GM12878 (cell line): ENCODE measurements around the gene THY1. TPM values are rescaled to one million over a fixed set of nuclear protein-coding genes. Genes with fewer than 3 reads are reported as not detected.

Source experiments
- ATAC-seq: fragments of 200-7000 bp; cut with Tn5 transposase; 3 replicates; pipeline ENCODE4 v1.9.1; 2020; ENCODE audit warnings: mild to moderate bottlenecking, moderate library complexity
- BruUV-seq: library from RNA; stranded (reverse); fragments of 400-500 nt; replicated peaks from 2 replicates; lab custom pipeline; 2021; lab: Mats Ljungman, UMichigan
- CTCF ChIA-PET: fragments of 300-600 bp; sonication (Branson Sonifier 250); formaldehyde crosslinking; extraction: SDS; loops from one replicate; lab custom pipeline; 2021; ENCODE audit warnings: inconsistent platforms; lab: Yijun Ruan, JAX
- POLR2A ChIA-PET: fragments of 350-600 bp; formaldehyde crosslinking; extraction: SDS; loops from one replicate; lab custom pipeline; 2021; ENCODE audit warnings: inconsistent platforms; lab: Charles Lee
- RAD21 ChIA-PET: fragments of 300-600 bp; sonication (Branson Sonifier 250); formaldehyde crosslinking; loops from one replicate; lab custom pipeline; 2023; ENCODE audit warnings: antibody characterized with exemption; ENCODE audit not compliant: unreplicated experiment; lab: Charles Lee
- SMC1A ChIA-PET: fragments of 300-600 bp; sonication (Branson Sonifier 250); formaldehyde crosslinking; loops from one replicate; lab custom pipeline; 2023; ENCODE audit not compliant: unreplicated experiment, uncharacterized antibody; lab: Charles Lee
- DNase-seq: peaks from one replicate; pipeline ENCODE4 v3.0.0-alpha.2; 2011; ENCODE audit warnings: low read depth, low spot score
- FAIRE-seq: peaks from 3 replicates; lab custom pipeline; 2011; peaks lifted over from hg19 to GRCh38; lab: Jason Lieb, UNC
- H2AFZ ChIP-seq: 2 replicates; pipeline ENCODE4 v1.6.0; 2011; ENCODE audit warnings: low read depth, low read length, control low read depth; ENCODE audit not compliant: control insufficient read depth
- H3K27ac ChIP-seq: 2 replicates; pipeline ENCODE4 v1.5.1; 2011; ENCODE audit warnings: control low read depth; ENCODE audit not compliant: control insufficient read depth, insufficient read depth
- H3K27me3 ChIP-seq, 2 experiments: replicated peaks in 1 of 2; 2 replicates each; pipeline versions ENCODE4 v1.6.0 to v1.6.1; 2011; ENCODE audit warnings: low read length in 1 of 2; ENCODE audit not compliant: control insufficient read depth in 2 of 2, insufficient read depth in 2 of 2
- H3K36me3 ChIP-seq, 2 experiments: 2 replicates each; pipeline ENCODE4 v1.5.1; 2011; ENCODE audit warnings: low read length in 1 of 2; ENCODE audit not compliant: control insufficient read depth in 2 of 2, insufficient read depth in 2 of 2
- H3K4me1 ChIP-seq: 2 replicates; pipeline ENCODE4 v1.6.1; 2011; ENCODE audit warnings: mild to moderate bottlenecking, low read length, moderate library complexity, mixed read lengths; ENCODE audit not compliant: control insufficient read depth, insufficient read depth
- H3K4me2 ChIP-seq: 2 replicates; pipeline ENCODE4 v1.6.0; 2011; ENCODE audit warnings: control low read depth; ENCODE audit not compliant: control insufficient read depth, insufficient read depth
- H3K4me3 ChIP-seq: fragments of 200-600 bp; sonication (generic); 2 replicates; pipeline ENCODE4 v1.5.1; 2016
- H3K79me2 ChIP-seq: 2 replicates; pipeline ENCODE4 v1.6.0; 2011; ENCODE audit warnings: low read length; ENCODE audit not compliant: control insufficient read depth, insufficient read depth
- H3K9ac ChIP-seq: 2 replicates; pipeline ENCODE4 v1.8.0; 2011; ENCODE audit warnings: low read length, control low read depth, mixed read lengths; ENCODE audit not compliant: control insufficient read depth, insufficient read depth
- H3K9me3 ChIP-seq: replicated peaks from 3 replicates; pipeline ENCODE4 v1.5.1; 2011; ENCODE audit warnings: mild to moderate bottlenecking, low read length; ENCODE audit not compliant: control insufficient read depth, insufficient read depth
- H4K20me1 ChIP-seq: 2 replicates; pipeline ENCODE4 v1.6.0; 2011; ENCODE audit not compliant: control insufficient read depth, insufficient read depth
- EGR1 ChIP-seq, 2 experiments: IDR thresholded peaks; 1 replicate in 1 of 2; 2 replicates in 1 of 2; pipeline ENCODE4 v1.6.1; 2011 to 2012; ENCODE audit warnings: low read depth in 2 of 2, low read length in 2 of 2, borderline replicate concordance in 1 of 2, mild to moderate bottlenecking in 1 of 2, moderate library complexity in 1 of 2
- JUNB ChIP-seq: IDR thresholded peaks from 2 replicates; pipeline ENCODE4 v1.6.1; 2016; ENCODE audit warnings: antibody characterized with exemption, mild to moderate bottlenecking
- KAT2A ChIP-seq: conservative IDR thresholded peaks from 2 replicates; pipeline ENCODE4 v1.6.1; 2011; ENCODE audit warnings: low read depth, low read length; ENCODE audit not compliant: control insufficient read depth
- KDM1A ChIP-seq: fragments of 200-600 bp; sonication (generic); IDR thresholded peaks from 2 replicates; pipeline ENCODE4 v1.6.1; 2016; ENCODE audit warnings: borderline replicate concordance
- SMARCA5 ChIP-seq: fragments of 450-650 bp; IDR thresholded peaks from 2 replicates; pipeline ENCODE4 v1.6.1; 2017; ENCODE audit warnings: mild to moderate bottlenecking
- TBL1XR1 ChIP-seq: IDR thresholded peaks from 2 replicates; pipeline ENCODE4 v1.6.1; 2012; ENCODE audit warnings: low read depth, low read length, improper control_type of control experiment
- TCF12 ChIP-seq: IDR thresholded peaks from 2 replicates; pipeline ENCODE4 v1.6.1; 2011; ENCODE audit warnings: low read depth, mild to moderate bottlenecking, low read length
- ZNF384 ChIP-seq: IDR thresholded peaks from 2 replicates; pipeline ENCODE4 v1.6.1; 2012; ENCODE audit warnings: low read depth, mild to moderate bottlenecking, low read length, improper control_type of control experiment, borderline replicate concordance
- WGBS: methylation state at CpG from one replicate; pipeline ENCODE4 v1.1.6; 2016; ENCODE audit warnings: low lambda C conversion rate; ENCODE audit not compliant: insufficient replicate concordance, insufficient coverage; ENCODE audit errors: missing lambda C conversion rate; 5-methylcytosine and 5-hydroxymethylcytosine counted together
- in situ Hi-C: fragments of 300-500 bp; cut with MboI; formaldehyde crosslinking; loops from 9 replicates; pipeline ENCODE4 v1.14.3; 2018; ENCODE audit warnings: mixed read lengths
- intact Hi-C: fragments of 100-400 bp; cut with micrococcal nuclease; formaldehyde crosslinking; loops from one replicate; pipeline ENCODE4 v1.14.2; 2022; ENCODE audit not compliant: unreplicated experiment
- polyA plus RNA-seq, 11 experiments: library from polyadenylated mRNA; depleted of rRNA in 4 of 11; unstranded in 6 of 11; stranded (reverse) in 5 of 11; fragments of >200 nt; fragmentation: Nextera tagmentation in 4 of 11; fragmentation: Illumina TruSeq in 1 of 11; extraction: Ambion mirVana in 4 of 11; extraction: Trizol in 1 of 11; gene quantifications; 1 replicate in 1 of 11; 2 replicates in 10 of 11; pipeline versions ENCODE4 v1.2.1 to v1.2.3, GENCODE V29; 2011 to 2016; ENCODE audit warnings: inconsistent platforms in 2 of 11, missing spikeins in 2 of 11, low read depth in 1 of 11
- total RNA-seq, 4 experiments: library from RNA; depleted of rRNA in 3 of 4; stranded (reverse); fragments of >200 nt in 3 of 4; fragmentation: Illumina TruSeq in 1 of 4; extraction: Trizol in 1 of 4; gene quantifications; 2 replicates each; pipeline versions ENCODE4 v1.2.1 to v1.2.3, GENCODE V29; 2013 to 2021
- TF ChIP-seq, protein P1 (sequence below), 3 experiments: IDR thresholded peaks in 2 of 3; conservative IDR thresholded peaks in 1 of 3; 2 replicates each; pipeline ENCODE4 v1.5.1; 2011; ENCODE audit warnings: low read depth in 3 of 3, low read length in 3 of 3, mild to moderate bottlenecking in 3 of 3, control low read depth in 2 of 3, moderate library complexity in 2 of 3, inconsistent platforms in 1 of 3, mixed read lengths in 1 of 3; ENCODE audit not compliant: control insufficient read depth in 2 of 3, insufficient read depth in 1 of 3; ENCODE audit errors: extremely low read depth in 1 of 3
- TF ChIP-seq, protein P2 (sequence below): fragments of 450-650 bp; IDR thresholded peaks from 2 replicates; pipeline ENCODE4 v1.6.1; 2018; ENCODE audit warnings: borderline replicate concordance, mild to moderate bottlenecking; ENCODE audit not compliant: partially characterized antibody
- TF ChIP-seq, protein P3 (sequence below): IDR thresholded peaks from 2 replicates; pipeline ENCODE4 v1.6.1; 2011; ENCODE audit warnings: low read depth, mild to moderate bottlenecking, low read length, moderate library complexity, borderline replicate concordance; ENCODE audit errors: extremely low read depth
- TF ChIP-seq, protein P4 (sequence below): fragments of 450-650 bp; IDR thresholded peaks from 2 replicates; pipeline ENCODE4 v1.6.1; 2017; ENCODE audit warnings: mild to moderate bottlenecking, moderate library complexity

The THY1 gene
- total and polyA plus RNA-seq, 10 of the 15 experiments (the other 5 are each of a cell fraction or from before 2014, with no cell fraction given), result 0.86 to 20.1 (median 3.2) TPM

DNA sequence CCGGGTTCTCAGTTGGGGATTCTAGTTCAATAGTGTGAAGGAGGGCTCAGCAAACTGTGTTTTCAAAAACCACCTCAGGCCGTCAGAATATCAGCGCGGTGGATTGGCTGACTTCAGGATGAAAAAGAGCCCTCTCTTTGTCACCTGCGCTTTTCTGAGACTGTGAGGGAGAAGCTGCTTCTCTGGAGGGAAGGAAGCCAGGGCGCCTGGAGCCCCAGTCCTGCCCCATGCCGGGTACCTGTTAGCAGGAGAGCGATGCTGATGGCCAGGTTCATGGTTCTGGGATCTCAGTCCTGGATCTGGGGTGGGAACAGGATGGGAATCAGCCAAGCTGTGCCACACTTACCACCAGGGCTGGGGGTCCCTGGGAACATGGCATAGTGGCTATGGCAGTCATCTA, 2.3 kb downstream of the THY1 start (continued):
- TF ChIP-seq, protein P1, sequence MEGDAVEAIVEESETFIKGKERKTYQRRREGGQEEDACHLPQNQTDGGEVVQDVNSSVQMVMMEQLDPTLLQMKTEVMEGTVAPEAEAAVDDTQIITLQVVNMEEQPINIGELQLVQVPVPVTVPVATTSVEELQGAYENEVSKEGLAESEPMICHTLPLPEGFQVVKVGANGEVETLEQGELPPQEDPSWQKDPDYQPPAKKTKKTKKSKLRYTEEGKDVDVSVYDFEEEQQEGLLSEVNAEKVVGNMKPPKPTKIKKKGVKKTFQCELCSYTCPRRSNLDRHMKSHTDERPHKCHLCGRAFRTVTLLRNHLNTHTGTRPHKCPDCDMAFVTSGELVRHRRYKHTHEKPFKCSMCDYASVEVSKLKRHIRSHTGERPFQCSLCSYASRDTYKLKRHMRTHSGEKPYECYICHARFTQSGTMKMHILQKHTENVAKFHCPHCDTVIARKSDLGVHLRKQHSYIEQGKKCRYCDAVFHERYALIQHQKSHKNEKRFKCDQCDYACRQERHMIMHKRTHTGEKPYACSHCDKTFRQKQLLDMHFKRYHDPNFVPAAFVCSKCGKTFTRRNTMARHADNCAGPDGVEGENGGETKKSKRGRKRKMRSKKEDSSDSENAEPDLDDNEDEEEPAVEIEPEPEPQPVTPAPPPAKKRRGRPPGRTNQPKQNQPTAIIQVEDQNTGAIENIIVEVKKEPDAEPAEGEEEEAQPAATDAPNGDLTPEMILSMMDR (IDR thresholded peaks at IDR 0.05 in 2 of 3, conservative IDR thresholded peaks at IDR 0.05 in 1 of 3; ENCODE audit: control insufficient read depth in 2 of 3, extremely low read depth in 1 of 3, insufficient read depth in 1 of 3, low read depth in 3 of 3, low read length in 3 of 3), result no peak
- TF ChIP-seq TBL1XR1 (no peak), KDM1A (no peak), KAT2A (no peak)
- TF ChIP-seq, protein P2, sequence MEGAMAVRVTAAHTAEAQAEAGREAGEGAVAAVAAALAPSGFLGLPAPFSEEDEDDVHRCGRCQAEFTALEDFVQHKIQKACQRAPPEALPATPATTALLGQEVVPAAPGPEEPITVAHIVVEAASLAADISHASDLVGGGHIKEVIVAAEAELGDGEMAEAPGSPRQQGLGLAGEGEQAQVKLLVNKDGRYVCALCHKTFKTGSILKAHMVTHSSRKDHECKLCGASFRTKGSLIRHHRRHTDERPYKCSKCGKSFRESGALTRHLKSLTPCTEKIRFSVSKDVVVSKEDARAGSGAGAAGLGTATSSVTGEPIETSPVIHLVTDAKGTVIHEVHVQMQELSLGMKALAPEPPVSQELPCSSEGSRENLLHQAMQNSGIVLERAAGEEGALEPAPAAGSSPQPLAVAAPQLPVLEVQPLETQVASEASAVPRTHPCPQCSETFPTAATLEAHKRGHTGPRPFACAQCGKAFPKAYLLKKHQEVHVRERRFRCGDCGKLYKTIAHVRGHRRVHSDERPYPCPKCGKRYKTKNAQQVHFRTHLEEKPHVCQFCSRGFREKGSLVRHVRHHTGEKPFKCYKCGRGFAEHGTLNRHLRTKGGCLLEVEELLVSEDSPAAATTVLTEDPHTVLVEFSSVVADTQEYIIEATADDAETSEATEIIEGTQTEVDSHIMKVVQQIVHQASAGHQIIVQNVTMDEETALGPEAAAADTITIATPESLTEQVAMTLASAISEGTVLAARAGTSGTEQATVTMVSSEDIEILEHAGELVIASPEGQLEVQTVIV, result no peak

DNA sequence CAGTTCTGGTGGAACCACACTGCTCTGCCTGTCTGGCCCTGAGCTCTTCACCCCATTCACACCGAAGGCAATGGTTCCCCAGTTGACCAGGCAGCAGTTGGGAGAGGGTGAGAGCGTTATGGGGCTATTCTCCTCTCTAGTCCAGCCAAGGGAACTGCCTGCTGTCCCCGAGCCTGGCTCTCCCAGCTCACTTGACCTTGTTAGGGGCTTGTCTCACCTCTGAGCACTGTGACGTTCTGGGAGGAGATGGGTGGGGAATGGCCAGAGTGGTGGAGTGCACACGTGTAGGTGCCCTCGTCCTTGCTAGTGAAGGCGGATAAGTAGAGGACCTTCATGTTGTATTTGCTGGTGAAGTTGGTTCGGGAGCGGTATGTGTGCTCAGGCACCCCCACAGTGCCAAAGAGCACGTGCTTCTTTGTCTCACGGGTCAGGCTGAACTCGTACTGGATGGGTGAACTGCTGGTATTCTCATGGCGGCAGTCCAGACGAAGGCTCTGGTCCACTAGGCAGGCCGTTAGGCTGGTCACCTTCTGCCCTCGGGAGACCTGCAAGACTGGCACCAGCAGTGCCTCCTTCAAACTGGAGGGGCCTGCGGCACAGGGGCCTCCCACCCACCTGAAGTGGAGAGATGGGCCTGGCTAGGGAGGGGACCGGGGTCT, 3.0 kb downstream of the THY1 start:
- ATAC-seq (no peak), FAIRE-seq (no peak), DNase-seq (no peak)
- intact Hi-C loops, result no loop called here
- no peak overlapping the region for H3K4me3 ChIP-seq
- no peaks in the 10 kb centered on the region for H3K9me3 ChIP-seq
- no peak overlapping the region for H3K27ac ChIP-seq
- no peaks in the 10 kb centered on the region for H4K20me1 ChIP-seq
- ChIA-PET SMC1A (no interaction called here), RAD21 (no interaction called here), POLR2A (interaction anchor here (1.3 kb wide), 1 partner anchor 11 kb away, joined by 4 read pairs; no protein-coding TSS in a partner anchor), CTCF (no interaction called here)
- no peaks in the 10 kb centered on the region for H3K79me2 ChIP-seq
- no peak overlapping the region for H2AFZ ChIP-seq
- no peak overlapping the region for H3K4me2 ChIP-seq
- no peak overlapping the region for H3K9ac ChIP-seq
- no TSS peak for BruUV-seq
- no peaks in the 10 kb centered on the region for H3K36me3 ChIP-seq
- H3K27me3 ChIP-seq, result peaks cover 0 to 16% of the 10 kb centered on the region in 2 experiments; a peak in 3 of 4 replicates
- in situ Hi-C loops, result no loop called here
- WGBS, result 52% methylated on average over 18 of the region's 18 CpGs
- peaks cover 8% of the 10 kb centered on the region; the same call in 1 of the 2 replicates for H3K4me1 ChIP-seq
- TF ChIP-seq JUNB (no peak), TCF12 (no peak), SMARCA5 (no peak), ZNF384 (no peak), EGR1 (IDR thresholded peaks at IDR 0.05; ENCODE audit: borderline replicate concordance in 1 of 2, low read depth in 2 of 2, low read length in 2 of 2) (no peak)
- TF ChIP-seq, protein P3, sequence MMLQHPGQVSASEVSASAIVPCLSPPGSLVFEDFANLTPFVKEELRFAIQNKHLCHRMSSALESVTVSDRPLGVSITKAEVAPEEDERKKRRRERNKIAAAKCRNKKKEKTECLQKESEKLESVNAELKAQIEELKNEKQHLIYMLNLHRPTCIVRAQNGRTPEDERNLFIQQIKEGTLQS, result no peak
- TF ChIP-seq, protein P4, sequence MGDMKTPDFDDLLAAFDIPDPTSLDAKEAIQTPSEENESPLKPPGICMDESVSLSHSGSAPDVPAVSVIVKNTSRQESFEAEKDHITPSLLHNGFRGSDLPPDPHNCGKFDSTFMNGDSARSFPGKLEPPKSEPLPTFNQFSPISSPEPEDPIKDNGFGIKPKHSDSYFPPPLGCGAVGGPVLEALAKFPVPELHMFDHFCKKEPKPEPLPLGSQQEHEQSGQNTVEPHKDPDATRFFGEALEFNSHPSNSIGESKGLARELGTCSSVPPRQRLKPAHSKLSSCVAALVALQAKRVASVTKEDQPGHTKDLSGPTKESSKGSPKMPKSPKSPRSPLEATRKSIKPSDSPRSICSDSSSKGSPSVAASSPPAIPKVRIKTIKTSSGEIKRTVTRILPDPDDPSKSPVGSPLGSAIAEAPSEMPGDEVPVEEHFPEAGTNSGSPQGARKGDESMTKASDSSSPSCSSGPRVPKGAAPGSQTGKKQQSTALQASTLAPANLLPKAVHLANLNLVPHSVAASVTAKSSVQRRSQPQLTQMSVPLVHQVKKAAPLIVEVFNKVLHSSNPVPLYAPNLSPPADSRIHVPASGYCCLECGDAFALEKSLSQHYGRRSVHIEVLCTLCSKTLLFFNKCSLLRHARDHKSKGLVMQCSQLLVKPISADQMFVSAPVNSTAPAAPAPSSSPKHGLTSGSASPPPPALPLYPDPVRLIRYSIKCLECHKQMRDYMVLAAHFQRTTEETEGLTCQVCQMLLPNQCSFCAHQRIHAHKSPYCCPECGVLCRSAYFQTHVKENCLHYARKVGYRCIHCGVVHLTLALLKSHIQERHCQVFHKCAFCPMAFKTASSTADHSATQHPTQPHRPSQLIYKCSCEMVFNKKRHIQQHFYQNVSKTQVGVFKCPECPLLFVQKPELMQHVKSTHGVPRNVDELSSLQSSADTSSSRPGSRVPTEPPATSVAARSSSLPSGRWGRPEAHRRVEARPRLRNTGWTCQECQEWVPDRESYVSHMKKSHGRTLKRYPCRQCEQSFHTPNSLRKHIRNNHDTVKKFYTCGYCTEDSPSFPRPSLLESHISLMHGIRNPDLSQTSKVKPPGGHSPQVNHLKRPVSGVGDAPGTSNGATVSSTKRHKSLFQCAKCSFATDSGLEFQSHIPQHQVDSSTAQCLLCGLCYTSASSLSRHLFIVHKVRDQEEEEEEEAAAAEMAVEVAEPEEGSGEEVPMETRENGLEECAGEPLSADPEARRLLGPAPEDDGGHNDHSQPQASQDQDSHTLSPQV, result no peak
